ENCODE data around the gene CHD9NB.

The CHD9NB gene

DNA sequence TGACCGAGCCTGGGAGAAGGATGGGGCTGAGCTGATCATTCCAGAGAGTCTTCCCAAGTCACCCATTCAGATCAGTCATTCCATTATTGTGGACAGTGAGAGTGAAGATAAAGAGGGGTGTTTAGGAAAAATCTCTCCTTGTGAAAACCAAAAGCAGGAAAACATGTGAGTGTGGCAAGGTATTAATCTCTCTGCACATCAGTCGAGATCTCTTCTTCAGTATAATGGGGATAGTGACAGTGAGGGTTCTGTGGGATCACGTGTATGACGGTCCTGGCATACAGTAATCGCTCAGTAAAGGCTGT is 37.5 kb upstream of the CHD9NB start:
- in situ Hi-C loops (cut with MboI; ENCODE audit: low sequenced_read_pairs, unreplicated experiment) = no loop called here
- no peak for DNase-seq (ENCODE audit: low spot score)
- TF ChIP-seq, protein P1, sequence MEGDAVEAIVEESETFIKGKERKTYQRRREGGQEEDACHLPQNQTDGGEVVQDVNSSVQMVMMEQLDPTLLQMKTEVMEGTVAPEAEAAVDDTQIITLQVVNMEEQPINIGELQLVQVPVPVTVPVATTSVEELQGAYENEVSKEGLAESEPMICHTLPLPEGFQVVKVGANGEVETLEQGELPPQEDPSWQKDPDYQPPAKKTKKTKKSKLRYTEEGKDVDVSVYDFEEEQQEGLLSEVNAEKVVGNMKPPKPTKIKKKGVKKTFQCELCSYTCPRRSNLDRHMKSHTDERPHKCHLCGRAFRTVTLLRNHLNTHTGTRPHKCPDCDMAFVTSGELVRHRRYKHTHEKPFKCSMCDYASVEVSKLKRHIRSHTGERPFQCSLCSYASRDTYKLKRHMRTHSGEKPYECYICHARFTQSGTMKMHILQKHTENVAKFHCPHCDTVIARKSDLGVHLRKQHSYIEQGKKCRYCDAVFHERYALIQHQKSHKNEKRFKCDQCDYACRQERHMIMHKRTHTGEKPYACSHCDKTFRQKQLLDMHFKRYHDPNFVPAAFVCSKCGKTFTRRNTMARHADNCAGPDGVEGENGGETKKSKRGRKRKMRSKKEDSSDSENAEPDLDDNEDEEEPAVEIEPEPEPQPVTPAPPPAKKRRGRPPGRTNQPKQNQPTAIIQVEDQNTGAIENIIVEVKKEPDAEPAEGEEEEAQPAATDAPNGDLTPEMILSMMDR (IDR thresholded peaks at IDR 0.05; ENCODE audit: borderline replicate concordance, control extremely low read depth, extremely low read depth, insufficient read depth, missing control alignments) = no peak

- no peak for DNase-seq (ENCODE audit: low spot score)
- in situ Hi-C loops (cut with MboI; ENCODE audit: low sequenced_read_pairs, unreplicated experiment) = no loop called here
- TF ChIP-seq, protein P1 (IDR thresholded peaks at IDR 0.05; ENCODE audit: borderline replicate concordance, control extremely low read depth, extremely low read depth, insufficient read depth, missing control alignments) = no peak
Measured at GRCh38 chr16:53089434-53090285, 37.0 kb upstream of the CHD9NB start.

GRCh38 chr16:53087101-53087500 is 34.4 kb upstream of the CHD9NB start:
- no peak for DNase-seq (ENCODE audit: low spot score)
- TF ChIP-seq, protein P1 (IDR thresholded peaks at IDR 0.05; ENCODE audit: borderline replicate concordance, control extremely low read depth, extremely low read depth, insufficient read depth, missing control alignments) = no peak
- in situ Hi-C loops (cut with MboI; ENCODE audit: low sequenced_read_pairs, unreplicated experiment) = no loop called here

DNA sequence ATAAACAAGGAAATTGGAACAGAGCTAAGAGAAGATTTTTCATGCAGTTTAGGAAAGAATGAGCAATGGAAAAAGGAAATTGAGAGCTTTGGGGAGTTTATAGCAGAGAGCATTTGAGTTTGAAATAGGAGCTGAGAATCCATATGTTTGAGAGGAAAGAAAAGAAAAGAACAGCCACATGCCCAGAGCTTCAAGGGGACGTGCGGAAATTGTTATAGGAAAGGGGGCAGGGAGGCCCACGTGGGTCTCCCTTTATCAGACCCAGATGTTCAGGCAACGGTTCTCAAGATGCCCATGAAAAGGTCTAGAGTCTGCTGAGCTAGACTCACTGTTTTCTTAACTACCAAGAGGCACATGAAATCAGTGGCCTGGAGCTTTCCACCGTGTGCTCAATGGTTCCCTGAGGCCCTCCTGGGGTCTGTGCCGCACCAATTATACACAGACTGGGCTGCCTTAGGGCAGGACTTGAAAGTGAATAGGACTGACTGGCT is 33.3 kb upstream of the CHD9NB start:
- in situ Hi-C loops (cut with MboI; ENCODE audit: low sequenced_read_pairs, unreplicated experiment) = no loop called here
- DNase-seq (ENCODE audit: low spot score) = no peak
- TF ChIP-seq, protein P1 (IDR thresholded peaks at IDR 0.05; ENCODE audit: borderline replicate concordance, control extremely low read depth, extremely low read depth, insufficient read depth, missing control alignments) = no peak

DNA sequence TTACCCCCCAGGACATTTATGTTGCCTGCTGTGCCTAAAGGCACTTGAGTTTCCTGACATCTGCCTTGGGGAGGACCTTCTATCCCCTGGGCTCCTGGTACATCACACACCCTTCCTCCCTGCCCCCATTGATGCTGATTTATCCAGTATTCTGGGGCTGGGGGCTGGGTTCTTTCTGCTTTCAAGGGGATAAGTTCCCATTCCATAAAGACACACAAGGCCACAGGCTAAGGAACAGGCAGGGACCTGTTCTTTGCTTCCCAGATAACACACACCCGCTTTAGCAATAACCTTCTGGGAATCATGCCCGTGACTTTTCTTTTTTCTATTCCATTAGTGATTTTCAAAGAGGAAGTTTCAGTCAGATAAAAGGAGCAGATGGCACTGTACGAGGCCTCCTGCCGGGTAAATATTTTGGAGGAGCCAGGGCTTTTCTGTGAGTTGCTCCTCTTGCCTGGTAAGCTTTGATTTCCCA is 32.7 kb upstream of the CHD9NB start:
- in situ Hi-C loops (cut with MboI; ENCODE audit: low sequenced_read_pairs, unreplicated experiment) = no loop called here
- TF ChIP-seq, protein P1 (IDR thresholded peaks at IDR 0.05; ENCODE audit: borderline replicate concordance, control extremely low read depth, extremely low read depth, insufficient read depth, missing control alignments) = no peak
- DNase-seq (ENCODE audit: low spot score) = no peak

DNA sequence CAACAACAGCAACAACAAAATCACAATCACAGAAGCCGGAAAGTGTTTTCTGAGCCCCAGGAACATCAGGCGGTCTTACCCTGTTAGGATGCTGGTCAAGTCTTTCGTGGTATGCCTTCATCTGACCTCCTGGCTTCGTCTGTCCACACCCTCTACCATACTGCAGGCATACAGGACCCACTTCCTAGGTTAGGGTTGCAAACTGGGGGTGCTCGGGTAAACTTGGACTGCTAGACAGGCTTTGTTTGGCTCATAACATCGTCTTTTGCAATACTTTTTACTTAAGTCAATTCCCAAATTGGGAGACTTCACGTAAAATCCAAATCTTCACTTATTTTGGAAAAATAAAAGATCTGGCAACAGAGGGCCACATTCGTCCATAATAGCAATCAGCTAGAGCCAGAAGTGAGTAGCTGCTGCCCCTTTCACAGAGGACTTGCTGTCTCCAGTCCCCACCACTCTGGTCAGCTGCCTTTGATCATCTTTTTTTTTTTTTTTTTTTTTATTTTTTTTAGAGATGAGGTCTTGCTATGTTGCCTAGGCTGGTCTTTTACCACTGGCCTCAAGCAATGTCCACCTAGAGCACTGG is 32.1 kb upstream of the CHD9NB start:
- TF ChIP-seq, protein P1 (IDR thresholded peaks at IDR 0.05; ENCODE audit: borderline replicate concordance, control extremely low read depth, extremely low read depth, insufficient read depth, missing control alignments) = no peak
- no peak for DNase-seq (ENCODE audit: low spot score)
- in situ Hi-C loops (cut with MboI; ENCODE audit: low sequenced_read_pairs, unreplicated experiment) = no loop called here
